Trophoblast cell (in vitro differentiated cells and primary cell): ENCODE results near the gene SRBD1.

Experiments used
- DNase-seq, 2 donors: peaks; one replicate each; pipeline ENCODE4 v3.0.0-alpha.2; 2016
- H2AFZ ChIP-seq: 2 replicates; pipeline ENCODE4 v1.6.1; 2013; ENCODE audit warnings: low read length, moderate library complexity, mild to moderate bottlenecking; ENCODE audit not compliant: insufficient read depth, poor library complexity
- H2AK5ac ChIP-seq: 2 replicates; pipeline ENCODE4 v1.6.1; 2013; ENCODE audit warnings: mild to moderate bottlenecking, low read length
- H2BK120ac ChIP-seq: 2 replicates; pipeline ENCODE4 v1.6.1; 2013; ENCODE audit warnings: low read length, mild to moderate bottlenecking, moderate library complexity; ENCODE audit not compliant: insufficient read depth, poor library complexity
- H2BK12ac ChIP-seq: 2 replicates; pipeline ENCODE4 v1.6.1; 2013; ENCODE audit warnings: mild to moderate bottlenecking, low read length, moderate library complexity
- H2BK5ac ChIP-seq: 2 replicates; pipeline ENCODE4 v1.6.1; 2013; ENCODE audit warnings: low read length, low read depth, moderate library complexity, mild to moderate bottlenecking; ENCODE audit not compliant: poor library complexity
- H3K14ac ChIP-seq: 2 replicates; pipeline ENCODE4 v1.6.1; 2013; ENCODE audit warnings: mild to moderate bottlenecking, low read length
- H3K18ac ChIP-seq: 2 replicates; pipeline ENCODE4 v1.6.1; 2013; ENCODE audit warnings: mild to moderate bottlenecking, low read length
- H3K23ac ChIP-seq: 2 replicates; pipeline ENCODE4 v1.6.1; 2013; ENCODE audit warnings: low read length
- H3K27ac ChIP-seq: 2 replicates; pipeline ENCODE4 v1.5.1; 2013; ENCODE audit warnings: low read depth, mild to moderate bottlenecking, inconsistent platforms, low read length, moderate library complexity
- H3K27me3 ChIP-seq: 2 replicates; pipeline ENCODE4 v1.6.1; 2013; ENCODE audit warnings: inconsistent platforms, mild to moderate bottlenecking, low read length, moderate library complexity; ENCODE audit not compliant: insufficient read depth
- H3K36me3 ChIP-seq, 2 experiments: 1 replicate in 1 of 2; 2 replicates in 1 of 2; pipeline ENCODE4 v1.6.1; 2013; ENCODE audit warnings: low read length in 2 of 2, mild to moderate bottlenecking in 2 of 2, moderate library complexity in 1 of 2; ENCODE audit not compliant: insufficient read depth in 2 of 2, control insufficient read depth in 1 of 2
- H3K4ac ChIP-seq: 2 replicates; pipeline ENCODE4 v1.6.1; 2013; ENCODE audit warnings: low read depth, mild to moderate bottlenecking, low read length, moderate library complexity
- H3K4me1 ChIP-seq, 2 experiments: 1 replicate in 1 of 2; 2 replicates in 1 of 2; pipeline ENCODE4 v1.6.1; 2013; ENCODE audit warnings: low read length in 2 of 2, mild to moderate bottlenecking in 2 of 2, moderate library complexity in 1 of 2; ENCODE audit not compliant: insufficient read depth in 2 of 2, control insufficient read depth in 1 of 2
- H3K4me2 ChIP-seq: 2 replicates; pipeline ENCODE4 v1.6.1; 2013; ENCODE audit warnings: inconsistent platforms, mild to moderate bottlenecking, low read length, moderate library complexity
- H3K4me3 ChIP-seq: 2 replicates; pipeline ENCODE4 v1.5.1; 2013; ENCODE audit warnings: mild to moderate bottlenecking, low read depth, low read length, inconsistent platforms
- H3K79me1 ChIP-seq: one replicate; pipeline ENCODE4 v1.6.1; 2013; ENCODE audit warnings: low read length
- H3K79me2 ChIP-seq: 2 replicates; pipeline ENCODE4 v1.6.1; 2013; ENCODE audit warnings: low read length, mild to moderate bottlenecking; ENCODE audit not compliant: control insufficient read depth, insufficient read depth, poor library complexity
- H3K9ac ChIP-seq: 2 replicates; pipeline ENCODE4 v1.6.1; 2013; ENCODE audit warnings: mild to moderate bottlenecking, low read length
- H3K9me3 ChIP-seq: 2 replicates; pipeline ENCODE4 v1.6.1; 2013; ENCODE audit warnings: low read depth, mild to moderate bottlenecking, control low read depth, inconsistent platforms, low read length; ENCODE audit not compliant: insufficient read depth
- H4K12ac ChIP-seq: 2 replicates; pipeline ENCODE4 v1.6.1; 2013; ENCODE audit warnings: low read depth, mild to moderate bottlenecking, low read length, moderate library complexity
- H4K8ac ChIP-seq: 2 replicates; pipeline ENCODE4 v1.6.1; 2013; ENCODE audit warnings: low read depth, mild to moderate bottlenecking, low read length, moderate library complexity
- H4K91ac ChIP-seq: one replicate; pipeline ENCODE4 v1.6.1; 2013; ENCODE audit warnings: low read depth, mild to moderate bottlenecking, low read length, moderate library complexity
- WGBS: extraction: QIAGEN DNeasy Blood & Tissue Kit; methylation state at CpG from one replicate; pipeline ENCODE4 v1.1.7; 2013; ENCODE audit warnings: missing lambda C conversion rate; ENCODE audit not compliant: insufficient read length, insufficient coverage; ENCODE audit errors: extremely low coverage; 5-methylcytosine and 5-hydroxymethylcytosine counted together

Gene SRBD1

DNA sequence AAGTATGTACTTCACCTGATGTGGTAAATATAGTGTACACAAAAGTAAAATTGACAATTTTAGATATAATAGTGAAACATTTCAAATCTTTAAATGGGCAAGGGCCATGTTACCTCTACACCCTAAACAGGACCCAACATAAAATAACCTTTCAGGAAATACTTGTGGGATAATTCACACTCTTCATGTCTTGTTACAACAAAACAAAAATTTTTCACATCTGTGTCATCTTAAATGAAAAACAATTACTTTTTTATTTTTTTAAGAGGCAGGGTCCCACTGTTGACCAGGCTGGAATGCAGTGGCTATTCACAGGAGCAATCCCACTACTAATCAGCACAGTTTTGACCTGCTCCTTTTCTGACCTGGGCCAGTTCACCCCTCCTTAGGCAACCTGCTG, 42.1 kb downstream of the SRBD1 start:
- Histone ChIP-seq H3K36me3 (peaks cover 0 to 2% of the 10 kb centered on the region in 2 experiments), H3K27me3 (no peaks in the 10 kb centered on the region), H3K9ac (no peak overlapping the region), H2BK12ac (no peak overlapping the region), H4K12ac (no peak overlapping the region), H3K4me2 (no peak overlapping the region), H3K79me1 (no peaks in the 10 kb centered on the region), H2AK5ac (no peak overlapping the region), H3K9me3 (no peaks in the 10 kb centered on the region), H4K91ac (no peak overlapping the region), H3K4ac (no peak overlapping the region), H3K4me1 (no peaks in the 10 kb centered on the region), H3K4me3 (no peak overlapping the region), H3K27ac (no peak overlapping the region), H2BK5ac (peak overlapping the region; percentile 9), H3K14ac (no peak overlapping the region), H2AFZ (no peak overlapping the region), H3K23ac (no peak overlapping the region), H2BK120ac (no peak overlapping the region), H3K18ac (no peak overlapping the region), H3K79me2 (no peaks in the 10 kb centered on the region), H4K8ac (no peak overlapping the region)
- no peak for DNase-seq

DNA sequence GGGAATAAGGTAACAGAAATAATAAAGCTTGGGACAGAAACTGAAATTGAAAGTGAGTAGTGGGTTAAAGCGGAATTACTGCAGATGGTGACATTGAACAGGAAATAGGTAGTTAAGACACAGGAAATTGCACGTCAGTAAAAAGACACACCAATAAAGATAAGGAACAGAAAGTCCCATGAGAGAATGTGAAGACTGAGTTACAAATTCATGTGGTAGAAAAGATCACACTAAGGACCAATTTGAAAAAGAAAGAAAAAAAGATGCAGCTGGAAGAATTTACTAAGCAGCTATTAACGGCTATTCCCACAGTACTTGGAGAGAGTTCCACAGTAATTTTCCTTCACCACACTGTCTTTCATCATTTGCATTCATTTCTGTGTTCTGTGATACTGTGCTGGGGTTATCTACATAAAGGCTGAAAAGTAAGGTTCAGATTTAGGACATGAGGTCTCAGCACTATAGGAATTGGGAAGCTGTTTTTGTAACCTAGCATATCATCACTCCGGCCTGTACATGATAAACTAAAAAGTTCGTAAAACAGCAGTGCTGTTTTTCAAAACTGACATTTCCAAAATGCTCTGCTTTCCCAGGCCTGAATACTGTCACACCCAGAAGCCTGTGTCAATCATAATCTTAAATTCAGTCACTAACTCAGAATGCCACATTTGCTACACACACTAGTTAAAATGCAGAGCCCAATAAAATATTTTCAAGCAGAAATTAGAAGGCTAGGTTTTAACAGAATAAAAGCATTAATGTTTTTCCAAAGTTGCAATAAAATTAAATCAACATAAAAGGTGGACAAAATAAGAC, 42.9 kb downstream of the SRBD1 start:
- Histone ChIP-seq H3K27me3 (no peaks in the 10 kb centered on the region), H3K36me3 (peaks cover 0 to 2% of the 10 kb centered on the region in 2 experiments), H2BK12ac (no peak overlapping the region), H3K18ac (no peak overlapping the region), H3K14ac (no peak overlapping the region), H3K27ac (no peak overlapping the region), H2BK120ac (no peak overlapping the region), H3K4ac (no peak overlapping the region), H4K91ac (no peak overlapping the region), H2AK5ac (no peak overlapping the region), H3K4me3 (no peak overlapping the region), H3K4me2 (no peak overlapping the region), H2BK5ac (no peak overlapping the region), H3K23ac (no peak overlapping the region), H4K8ac (no peak overlapping the region), H2AFZ (no peak overlapping the region), H4K12ac (no peak overlapping the region), H3K79me1 (no peaks in the 10 kb centered on the region), H3K79me2 (no peaks in the 10 kb centered on the region), H3K9me3 (no peaks in the 10 kb centered on the region), H3K4me1 (no peaks in the 10 kb centered on the region), H3K9ac (no peak overlapping the region)
- no CpG with 5 or more reads among the region's 5 CpGs for WGBS
- DNase-seq, result peak in 1 of 2 donors; percentile 19

DNA sequence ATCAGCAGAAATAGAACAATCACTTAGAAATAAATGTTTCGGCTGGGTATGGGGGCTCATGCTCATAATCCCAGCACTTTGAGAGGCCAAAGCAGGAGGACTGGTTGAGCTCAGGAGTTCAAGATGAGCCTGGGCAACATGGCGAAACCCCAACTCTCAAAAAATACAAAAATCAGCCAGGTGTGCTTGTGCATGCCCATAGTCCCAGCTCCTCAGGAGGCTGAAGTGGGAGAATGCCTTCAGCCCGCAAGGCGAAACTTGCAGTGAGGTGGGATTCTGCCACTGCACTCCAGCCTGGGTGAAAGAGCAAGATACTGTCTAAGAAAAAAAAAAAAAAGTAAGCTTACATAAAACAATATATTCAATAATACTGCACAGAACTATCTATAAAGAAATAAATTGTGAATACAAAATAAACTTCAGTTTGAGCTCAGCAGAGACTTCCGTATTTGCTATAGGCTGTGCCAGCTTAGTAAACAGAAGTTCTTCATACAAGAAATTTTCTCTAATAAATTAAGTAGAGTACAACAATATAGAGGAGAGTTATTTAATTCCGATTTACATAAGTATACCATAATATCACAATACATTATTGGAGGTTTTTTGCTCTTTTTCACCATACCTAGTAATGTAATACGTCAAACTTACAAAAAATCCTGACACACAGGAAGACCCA, 43.6 kb downstream of the SRBD1 start:
- Histone ChIP-seq H3K14ac (no peak overlapping the region), H3K36me3 (peaks cover 0 to 2% of the 10 kb centered on the region in 2 experiments), H2AFZ (no peak overlapping the region), H3K4me3 (no peak overlapping the region), H3K4me1 (no peaks in the 10 kb centered on the region), H3K27ac (no peak overlapping the region), H2BK12ac (no peak overlapping the region), H3K23ac (no peak overlapping the region), H3K4me2 (no peak overlapping the region), H2BK120ac (no peak overlapping the region), H3K79me1 (no peaks in the 10 kb centered on the region), H2BK5ac (no peak overlapping the region), H3K79me2 (no peaks in the 10 kb centered on the region), H3K4ac (no peak overlapping the region), H4K12ac (no peak overlapping the region), H2AK5ac (no peak overlapping the region), H3K18ac (no peak overlapping the region), H3K9me3 (no peaks in the 10 kb centered on the region), H3K9ac (no peak overlapping the region), H4K91ac (no peak overlapping the region), H4K8ac (no peak overlapping the region), H3K27me3 (no peaks in the 10 kb centered on the region)
- no CpG with 5 or more reads among the region's 7 CpGs for WGBS
- DNase-seq, result no peak

DNA sequence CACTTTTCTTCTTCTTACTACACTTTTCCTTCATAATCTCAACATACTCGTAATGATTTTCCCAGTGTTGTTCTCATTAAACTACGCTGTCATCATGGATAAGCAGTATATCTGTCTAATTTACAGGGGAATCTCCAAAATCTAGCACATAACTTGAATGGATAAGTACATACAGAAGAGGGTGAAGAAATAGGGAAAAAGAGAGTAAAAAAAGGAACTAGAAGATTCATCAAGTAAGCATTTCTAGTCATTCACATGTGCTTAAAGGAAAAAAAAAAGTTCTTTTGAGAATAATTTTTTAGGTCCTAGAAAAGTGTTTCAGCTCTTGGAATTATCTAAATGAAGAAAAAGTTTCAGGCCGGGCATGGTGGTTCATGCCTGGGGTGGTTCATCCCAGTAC, 51.6 kb downstream of the SRBD1 start:
- no peaks in the 10 kb centered on the region for H3K79me1 ChIP-seq
- no peak overlapping the region for H3K27ac ChIP-seq
- H3K4me3 ChIP-seq, result no peak overlapping the region
- no peak overlapping the region for H2AFZ ChIP-seq
- H2BK5ac ChIP-seq, result no peak overlapping the region
- H3K14ac ChIP-seq, result no peak overlapping the region
- no peak overlapping the region for H4K12ac ChIP-seq
- H3K36me3 ChIP-seq, result no peaks in the 10 kb centered on the region
- H3K79me2 ChIP-seq, result no peaks in the 10 kb centered on the region
- no peak overlapping the region for H4K91ac ChIP-seq
- H2BK120ac ChIP-seq, result no peak overlapping the region
- H3K4me2 ChIP-seq, result no peak overlapping the region
- H3K27me3 ChIP-seq, result no peaks in the 10 kb centered on the region
- H3K18ac ChIP-seq, result no peak overlapping the region
- H3K4ac ChIP-seq, result no peak overlapping the region
- no peak for DNase-seq
- H3K23ac ChIP-seq, result no peak overlapping the region
- no peak overlapping the region for H2AK5ac ChIP-seq
- no peak overlapping the region for H2BK12ac ChIP-seq
- WGBS, result 100% methylated on average over 2 of the region's 3 CpGs
- H3K4me1 ChIP-seq, result no peaks in the 10 kb centered on the region
- H3K9ac ChIP-seq, result no peak overlapping the region
- no peak overlapping the region for H4K8ac ChIP-seq
- H3K9me3 ChIP-seq, result no peaks in the 10 kb centered on the region
